ENCODE data around the gene MVB12B.

Gene MVB12B

DNA sequence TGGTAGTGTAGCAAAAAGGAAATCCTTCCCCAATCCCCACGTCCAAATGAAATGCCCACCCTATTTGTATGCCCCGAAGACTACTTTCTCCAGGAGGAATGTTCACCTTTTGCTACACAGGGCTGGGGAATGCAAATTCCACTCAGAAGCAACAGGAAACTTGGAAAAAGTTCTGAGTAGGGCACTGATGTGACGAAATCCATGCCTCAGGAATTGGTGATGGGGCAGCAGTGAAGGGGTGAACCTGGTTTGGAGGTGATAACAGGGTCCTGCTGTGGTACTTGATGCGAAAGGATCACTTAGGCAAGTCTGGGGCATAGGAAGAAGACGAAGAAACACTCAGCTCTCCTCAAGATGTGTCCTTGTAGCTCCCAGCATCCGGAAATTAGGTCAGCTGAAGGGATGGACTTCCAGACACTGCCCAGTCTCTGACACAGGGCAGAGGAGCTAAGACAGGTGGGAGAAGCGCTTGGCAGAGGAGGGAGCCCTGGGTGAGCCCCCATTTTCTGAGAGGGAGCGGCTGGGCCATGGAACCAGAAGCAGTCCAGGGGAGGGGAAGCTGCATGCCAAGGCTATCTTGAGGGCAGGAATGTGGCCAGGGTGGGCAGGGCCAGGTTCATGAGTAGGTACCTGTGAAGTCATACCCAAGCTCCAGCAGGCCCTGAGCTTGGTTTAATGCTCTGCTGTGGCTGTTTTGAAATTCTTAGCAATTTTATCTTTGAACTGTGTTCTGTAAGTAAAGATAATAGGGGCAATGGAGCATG, 22.2 kb upstream of the MVB12B start:
- no peak for DNase-seq
- Histone ChIP-seq H3K36me3 (no peaks in the 10 kb centered on the region), H3K9me3 (ENCODE audit: severe bottlenecking) (no peaks in the 10 kb centered on the region), H3K27me3 (ENCODE audit: insufficient read depth, low read depth, severe bottlenecking) (no peaks in the 10 kb centered on the region), H3K4me3 (ENCODE audit: low read depth, low read length) (no peak overlapping the region), H3K27ac (no peak overlapping the region)
- TF ChIP-seq, protein P1, sequence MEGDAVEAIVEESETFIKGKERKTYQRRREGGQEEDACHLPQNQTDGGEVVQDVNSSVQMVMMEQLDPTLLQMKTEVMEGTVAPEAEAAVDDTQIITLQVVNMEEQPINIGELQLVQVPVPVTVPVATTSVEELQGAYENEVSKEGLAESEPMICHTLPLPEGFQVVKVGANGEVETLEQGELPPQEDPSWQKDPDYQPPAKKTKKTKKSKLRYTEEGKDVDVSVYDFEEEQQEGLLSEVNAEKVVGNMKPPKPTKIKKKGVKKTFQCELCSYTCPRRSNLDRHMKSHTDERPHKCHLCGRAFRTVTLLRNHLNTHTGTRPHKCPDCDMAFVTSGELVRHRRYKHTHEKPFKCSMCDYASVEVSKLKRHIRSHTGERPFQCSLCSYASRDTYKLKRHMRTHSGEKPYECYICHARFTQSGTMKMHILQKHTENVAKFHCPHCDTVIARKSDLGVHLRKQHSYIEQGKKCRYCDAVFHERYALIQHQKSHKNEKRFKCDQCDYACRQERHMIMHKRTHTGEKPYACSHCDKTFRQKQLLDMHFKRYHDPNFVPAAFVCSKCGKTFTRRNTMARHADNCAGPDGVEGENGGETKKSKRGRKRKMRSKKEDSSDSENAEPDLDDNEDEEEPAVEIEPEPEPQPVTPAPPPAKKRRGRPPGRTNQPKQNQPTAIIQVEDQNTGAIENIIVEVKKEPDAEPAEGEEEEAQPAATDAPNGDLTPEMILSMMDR (IDR thresholded peaks at IDR 0.05; ENCODE audit: low read depth, low read length): no peak

DNA sequence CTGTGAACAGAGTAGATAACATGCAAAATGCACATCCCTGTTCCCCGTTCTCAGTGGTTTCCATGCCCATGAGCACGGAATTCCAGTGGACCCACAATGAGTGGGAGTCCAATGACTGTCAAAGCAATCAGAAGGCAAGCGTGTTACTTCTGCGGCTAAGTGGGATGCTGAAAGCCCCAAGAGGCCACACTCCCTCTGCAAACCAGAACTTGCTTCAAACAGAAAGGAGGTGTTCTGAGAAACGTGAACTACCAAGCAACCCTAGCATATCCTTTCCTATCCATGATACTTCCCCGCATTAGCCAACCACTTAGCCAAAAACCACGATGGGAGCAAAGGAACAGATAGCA, 21.7 kb upstream of the MVB12B start:
- H3K4me3 ChIP-seq (ENCODE audit: low read depth, low read length): no peak overlapping the region
- TF ChIP-seq, protein P1 (IDR thresholded peaks at IDR 0.05; ENCODE audit: low read depth, low read length): no peak
- no peaks in the 10 kb centered on the region for H3K36me3 ChIP-seq
- H3K9me3 ChIP-seq (ENCODE audit: severe bottlenecking): no peaks in the 10 kb centered on the region
- no peak overlapping the region for H3K27ac ChIP-seq
- DNase-seq: no peak
- no peaks in the 10 kb centered on the region for H3K27me3 ChIP-seq (ENCODE audit: insufficient read depth, low read depth, severe bottlenecking)

DNA sequence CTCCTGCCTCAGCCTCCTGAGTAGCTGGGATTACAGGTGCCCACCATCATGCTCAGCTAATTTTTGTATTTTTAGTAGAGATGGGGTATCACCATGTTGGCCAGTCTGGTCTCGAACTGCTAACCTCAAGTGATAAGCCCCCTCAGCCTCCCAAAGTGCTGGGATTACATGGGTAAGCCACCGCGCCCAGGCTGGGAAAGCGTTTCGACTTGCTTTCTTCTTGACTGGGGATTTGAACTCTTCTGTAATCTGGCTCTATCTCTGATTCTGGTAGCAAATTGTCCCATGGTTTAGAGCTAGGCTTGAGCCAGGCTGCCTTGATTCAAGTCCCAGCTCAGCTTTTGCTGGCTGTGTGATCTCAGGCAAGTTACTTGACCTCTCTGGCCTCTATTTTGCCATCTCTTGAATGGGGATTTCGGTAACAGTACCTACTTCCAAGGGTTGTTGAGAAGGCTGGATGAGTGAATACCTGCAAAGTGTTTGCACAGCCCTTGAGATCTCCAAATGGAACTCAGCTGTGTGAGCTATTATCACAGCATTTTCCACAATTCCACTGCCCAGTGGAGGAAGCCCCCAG, 20.5 kb upstream of the MVB12B start:
- Histone ChIP-seq H3K27me3 (ENCODE audit: insufficient read depth, low read depth, severe bottlenecking) (no peaks in the 10 kb centered on the region), H3K4me3 (ENCODE audit: low read depth, low read length) (no peak overlapping the region), H3K27ac (no peak overlapping the region), H3K9me3 (ENCODE audit: severe bottlenecking) (no peaks in the 10 kb centered on the region), H3K36me3 (no peaks in the 10 kb centered on the region)
- no peak for DNase-seq
- TF ChIP-seq, protein P1 (IDR thresholded peaks at IDR 0.05; ENCODE audit: low read depth, low read length): no peak

DNA sequence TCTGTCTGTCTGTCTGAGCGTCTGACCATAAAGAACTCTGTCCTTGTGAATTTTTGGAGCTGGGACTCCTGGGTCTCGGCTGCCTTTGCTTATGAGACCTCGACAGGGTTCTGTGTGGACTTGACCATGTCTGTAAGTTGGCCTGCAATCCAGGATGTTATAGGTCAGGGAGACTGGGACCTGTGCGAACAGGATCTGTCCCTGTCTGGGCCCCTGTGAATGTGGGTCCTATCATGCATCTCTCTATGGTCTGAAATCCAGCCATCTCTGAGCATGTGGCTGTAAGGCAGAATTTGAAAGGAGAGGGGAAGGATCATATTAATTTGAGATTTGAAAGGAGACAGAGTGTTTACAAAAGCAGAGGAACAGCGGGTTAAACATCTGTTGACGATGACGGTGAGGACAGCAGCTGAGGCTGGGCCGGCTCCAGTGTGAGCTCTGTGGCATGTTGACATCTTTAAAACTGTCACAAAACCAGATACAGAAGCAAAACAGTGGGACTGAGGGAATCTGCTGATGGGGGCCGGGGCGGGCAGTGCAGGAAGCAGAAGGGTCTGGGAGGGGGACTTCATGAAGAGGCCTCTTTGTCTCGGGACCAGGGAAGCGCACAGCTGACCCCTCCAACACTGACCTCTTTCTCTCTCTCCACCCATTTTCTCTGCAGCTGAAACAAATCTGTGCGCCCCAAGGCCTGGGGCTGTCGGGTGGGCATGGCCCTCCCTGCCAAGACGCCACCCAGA, 19.1 kb upstream of the MVB12B start:
- DNase-seq: no peak
- Histone ChIP-seq H3K9me3 (ENCODE audit: severe bottlenecking) (no peaks in the 10 kb centered on the region), H3K36me3 (no peaks in the 10 kb centered on the region), H3K4me3 (ENCODE audit: low read depth, low read length) (no peak overlapping the region), H3K27me3 (ENCODE audit: insufficient read depth, low read depth, severe bottlenecking) (no peaks in the 10 kb centered on the region), H3K27ac (no peak overlapping the region)
- TF ChIP-seq, protein P1 (IDR thresholded peaks at IDR 0.05; ENCODE audit: low read depth, low read length): no peak

DNA sequence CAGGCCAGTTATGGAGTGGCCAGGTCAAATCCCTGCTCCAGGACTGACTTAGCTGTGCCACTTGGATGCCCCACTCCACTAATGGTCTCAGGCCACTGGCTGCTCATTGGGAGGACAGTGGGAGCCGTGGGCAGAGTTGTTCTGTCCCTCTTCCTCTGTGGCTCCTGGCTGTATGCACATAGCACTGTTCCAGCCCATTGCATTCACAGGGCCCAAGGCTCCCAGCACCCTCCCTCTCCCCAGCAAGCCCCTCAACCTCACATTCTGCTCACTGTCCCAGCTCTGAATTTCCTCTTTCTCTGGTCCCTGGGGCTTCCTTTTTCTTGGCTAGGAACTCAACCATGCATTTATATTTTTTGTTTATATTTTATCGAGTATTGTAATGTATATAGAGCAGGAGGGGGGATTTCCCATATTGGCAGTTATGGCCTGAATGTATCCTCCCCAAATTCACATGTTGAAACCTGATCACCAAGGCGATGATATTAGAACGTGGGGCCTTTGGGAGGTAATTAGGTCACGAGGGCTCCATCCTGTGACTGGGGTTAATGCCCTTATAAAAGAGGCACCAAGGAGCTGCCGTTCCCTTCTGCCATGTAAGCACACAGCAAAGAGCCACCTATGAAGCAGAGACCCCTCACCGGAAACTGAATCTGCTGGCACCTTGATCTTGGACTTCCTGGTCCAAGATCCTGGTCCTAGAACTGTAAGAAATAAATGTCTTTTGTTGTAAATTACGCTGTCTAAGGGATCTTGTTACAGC, 17.0 kb upstream of the MVB12B start:
- DNase-seq: no peak

More for the DNA sequence above, 17.0 kb upstream of the MVB12B start:
- TF ChIP-seq, protein P1 (IDR thresholded peaks at IDR 0.05; ENCODE audit: low read depth, low read length): no peak
- no peaks in the 10 kb centered on the region for H3K27me3 ChIP-seq (ENCODE audit: insufficient read depth, low read depth, severe bottlenecking)
- no peaks in the 10 kb centered on the region for H3K36me3 ChIP-seq
- no peaks in the 10 kb centered on the region for H3K9me3 ChIP-seq (ENCODE audit: severe bottlenecking)
- H3K27ac ChIP-seq: no peak overlapping the region
- no peak overlapping the region for H3K4me3 ChIP-seq (ENCODE audit: low read depth, low read length)
